Measurements from ENCODE around the gene XYLT1.

XYLT1 gene

DNA sequence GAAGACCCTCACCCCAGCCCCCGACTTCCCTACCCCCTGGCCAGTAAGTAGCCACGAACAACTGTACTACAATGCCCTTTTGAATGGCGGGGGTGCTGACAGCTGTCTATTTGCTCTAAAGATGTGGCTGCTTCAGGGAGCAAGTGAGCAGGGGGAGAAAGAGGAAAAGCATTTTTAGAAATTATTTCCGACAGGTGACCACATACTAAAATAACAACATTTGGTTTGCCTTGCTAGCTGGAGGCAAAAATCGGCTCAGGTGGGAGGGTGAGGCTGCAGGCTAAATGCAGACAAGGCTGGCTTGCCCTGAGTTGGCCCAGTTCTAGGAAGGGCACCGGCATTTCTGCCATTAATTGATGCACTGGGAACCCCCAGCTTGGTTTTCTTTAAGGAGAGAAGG lies 188.5 kb downstream of the XYLT1 start:
- H3K27ac ChIP-seq (ENCODE audit: low read depth, low read length): no peak overlapping the region
- H3K4me1 ChIP-seq (ENCODE audit: control insufficient read depth, low read depth, low read length): no peaks in the 10 kb centered on the region
- H3K4me2 ChIP-seq (ENCODE audit: low read length): no peak overlapping the region
- peaks cover 4% of the 10 kb centered on the region for H3K79me1 ChIP-seq (ENCODE audit: low read length)
- H2BK15ac ChIP-seq (replicated peaks; ENCODE audit: low read depth): no peak overlapping the region
- H4K5ac ChIP-seq (ENCODE audit: low read length): no peak overlapping the region
- no peak overlapping the region for H3K18ac ChIP-seq (ENCODE audit: low read length)
- no peak overlapping the region for H2BK5ac ChIP-seq (ENCODE audit: low read length)
- H4K8ac ChIP-seq (ENCODE audit: low read depth, low read length): no peak overlapping the region
- H3K79me2 ChIP-seq (ENCODE audit: control insufficient read depth, insufficient read depth, low read length): no peaks in the 10 kb centered on the region
- no peak for DNase-seq
- no peak overlapping the region for H2AK5ac ChIP-seq (ENCODE audit: low read length)
- H3K23ac ChIP-seq (ENCODE audit: low read length): no peak overlapping the region
- H3K9ac ChIP-seq (ENCODE audit: low read length): no peak overlapping the region
- H3K27me3 ChIP-seq (ENCODE audit: insufficient read depth, low read length, poor library complexity): no peaks in the 10 kb centered on the region
- WGBS (ENCODE audit: extremely low coverage, insufficient coverage, low lambda C conversion rate): no CpG with 5 or more reads among the region's 6 CpGs
- no peaks in the 10 kb centered on the region for H3K36me3 ChIP-seq (ENCODE audit: control insufficient read depth, insufficient read depth, low read length)
- H3K4me3 ChIP-seq (ENCODE audit: low read length): no peak overlapping the region
- no peak overlapping the region for H3K56ac ChIP-seq (ENCODE audit: low read length)
- H3K4ac ChIP-seq (ENCODE audit: low read depth, low read length): no peak overlapping the region
- H2BK120ac ChIP-seq (ENCODE audit: low read depth, low read length): no peak overlapping the region

DNA sequence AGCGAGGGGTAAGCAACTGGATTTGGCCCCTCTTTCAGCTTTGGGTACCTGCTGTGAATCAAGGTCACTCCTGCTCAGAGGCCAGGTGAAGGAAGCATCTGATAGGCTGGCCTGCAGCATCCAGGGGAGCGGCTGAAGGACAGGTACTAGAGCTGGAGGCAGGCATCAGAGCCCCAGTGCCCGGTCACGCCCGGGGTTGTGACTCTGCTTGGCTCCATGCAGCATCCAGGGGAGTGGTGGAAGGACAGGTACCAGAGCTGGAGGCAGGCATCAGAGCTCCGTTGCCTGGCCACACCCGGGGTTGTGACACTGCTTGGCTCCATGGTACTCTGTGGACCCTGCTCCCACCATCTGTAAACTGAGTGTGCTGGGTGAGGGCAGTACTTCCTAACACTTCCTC lies 189.7 kb downstream of the XYLT1 start:
- no peak for DNase-seq
- no CpG with 5 or more reads among the region's 7 CpGs for WGBS (ENCODE audit: extremely low coverage, insufficient coverage, low lambda C conversion rate)
- Histone ChIP-seq H2AK5ac (ENCODE audit: low read length) (no peak overlapping the region), H2BK120ac (ENCODE audit: low read depth, low read length) (no peak overlapping the region), H3K27me3 (ENCODE audit: insufficient read depth, low read length, poor library complexity) (no peaks in the 10 kb centered on the region), H3K4me3 (ENCODE audit: low read length) (no peak overlapping the region), H3K56ac (ENCODE audit: low read length) (no peak overlapping the region), H3K18ac (ENCODE audit: low read length) (no peak overlapping the region), H3K4me2 (ENCODE audit: low read length) (no peak overlapping the region), H3K36me3 (ENCODE audit: control insufficient read depth, insufficient read depth, low read length) (no peaks in the 10 kb centered on the region), H3K27ac (ENCODE audit: low read depth, low read length) (no peak overlapping the region), H2BK15ac (replicated peaks; ENCODE audit: low read depth) (no peak overlapping the region), H3K9ac (ENCODE audit: low read length) (no peak overlapping the region), H4K8ac (ENCODE audit: low read depth, low read length) (no peak overlapping the region), H3K23ac (ENCODE audit: low read length) (no peak overlapping the region), H3K79me2 (ENCODE audit: control insufficient read depth, insufficient read depth, low read length) (no peaks in the 10 kb centered on the region), H3K4ac (ENCODE audit: low read depth, low read length) (no peak overlapping the region), H3K4me1 (ENCODE audit: control insufficient read depth, low read depth, low read length) (no peaks in the 10 kb centered on the region), H4K5ac (ENCODE audit: low read length) (no peak overlapping the region), H3K79me1 (ENCODE audit: low read length) (peaks cover 2% of the 10 kb centered on the region), H2BK5ac (ENCODE audit: low read length) (no peak overlapping the region)

DNA sequence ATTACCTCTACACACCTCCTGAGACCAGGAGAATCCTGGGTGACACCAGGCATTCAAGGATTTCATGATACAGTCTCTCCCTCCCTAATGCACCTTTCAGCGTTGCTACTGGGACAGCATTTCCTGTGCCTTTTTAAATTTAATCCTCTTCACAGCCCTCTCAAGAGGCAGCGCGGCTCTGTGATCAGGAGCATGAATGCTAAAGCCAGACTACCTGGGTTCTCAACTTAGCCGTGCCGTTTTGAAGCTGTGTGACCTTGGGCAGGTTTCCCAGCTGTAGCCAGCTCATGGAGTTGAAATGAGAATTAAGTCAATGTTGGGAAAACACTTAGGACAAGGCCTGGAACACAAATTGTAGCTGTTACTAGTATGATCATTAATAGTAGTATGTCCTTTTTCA lies 191.8 kb downstream of the XYLT1 start:
- H3K4me1 ChIP-seq (ENCODE audit: control insufficient read depth, low read depth, low read length): no peaks in the 10 kb centered on the region
- no peaks in the 10 kb centered on the region for H3K36me3 ChIP-seq (ENCODE audit: control insufficient read depth, insufficient read depth, low read length)
- H3K27ac ChIP-seq (ENCODE audit: low read depth, low read length): no peak overlapping the region
- no peaks in the 10 kb centered on the region for H3K79me2 ChIP-seq (ENCODE audit: control insufficient read depth, insufficient read depth, low read length)
- no peak overlapping the region for H3K9ac ChIP-seq (ENCODE audit: low read length)
- no peak overlapping the region for H4K5ac ChIP-seq (ENCODE audit: low read length)
- no peak overlapping the region for H4K8ac ChIP-seq (ENCODE audit: low read depth, low read length)
- no peaks in the 10 kb centered on the region for H3K27me3 ChIP-seq (ENCODE audit: insufficient read depth, low read length, poor library complexity)
- no peak overlapping the region for H2BK15ac ChIP-seq (replicated peaks; ENCODE audit: low read depth)
- H3K79me1 ChIP-seq (ENCODE audit: low read length): peaks cover 2% of the 10 kb centered on the region
- no peak overlapping the region for H2BK120ac ChIP-seq (ENCODE audit: low read depth, low read length)
- no peak overlapping the region for H3K18ac ChIP-seq (ENCODE audit: low read length)
- no peak overlapping the region for H2BK5ac ChIP-seq (ENCODE audit: low read length)
- H3K4ac ChIP-seq (ENCODE audit: low read depth, low read length): no peak overlapping the region
- DNase-seq: no peak
- H3K4me2 ChIP-seq (ENCODE audit: low read length): no peak overlapping the region
- no CpG with 5 or more reads among the region's 5 CpGs for WGBS (ENCODE audit: extremely low coverage, insufficient coverage, low lambda C conversion rate)
- no peak overlapping the region for H2AK5ac ChIP-seq (ENCODE audit: low read length)
- no peak overlapping the region for H3K23ac ChIP-seq (ENCODE audit: low read length)
- no peak overlapping the region for H3K56ac ChIP-seq (ENCODE audit: low read length)
- no peak overlapping the region for H3K4me3 ChIP-seq (ENCODE audit: low read length)

DNA sequence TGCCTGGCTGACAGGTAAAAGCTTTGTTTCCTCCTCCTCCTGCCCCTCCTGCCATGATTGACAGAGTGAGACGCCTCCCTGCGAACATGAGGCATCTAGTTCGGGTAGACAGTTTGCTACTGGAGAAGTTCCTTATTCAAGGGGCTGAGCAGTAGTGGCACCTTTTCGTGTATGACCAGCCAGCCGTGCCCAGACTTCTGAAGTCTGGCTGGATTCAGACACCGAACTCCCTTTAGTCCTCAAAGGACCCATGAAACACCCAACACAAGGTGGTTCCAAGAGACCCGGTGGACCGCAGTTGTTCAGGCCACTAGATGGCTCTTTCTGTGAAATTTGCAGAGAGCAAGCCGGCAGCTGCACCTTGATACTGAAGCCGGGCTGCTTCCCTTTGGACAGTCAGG lies 192.8 kb downstream of the XYLT1 start:
- H3K56ac ChIP-seq (ENCODE audit: low read length): no peak overlapping the region
- H3K36me3 ChIP-seq (ENCODE audit: control insufficient read depth, insufficient read depth, low read length): no peaks in the 10 kb centered on the region
- H3K79me2 ChIP-seq (ENCODE audit: control insufficient read depth, insufficient read depth, low read length): no peaks in the 10 kb centered on the region
- no peak overlapping the region for H2AK5ac ChIP-seq (ENCODE audit: low read length)
- H3K79me1 ChIP-seq (ENCODE audit: low read length): peaks cover 1% of the 10 kb centered on the region
- H2BK15ac ChIP-seq (replicated peaks; ENCODE audit: low read depth): no peak overlapping the region
- no peak overlapping the region for H2BK120ac ChIP-seq (ENCODE audit: low read depth, low read length)
- DNase-seq: peak; percentile 67
- no peak overlapping the region for H3K4ac ChIP-seq (ENCODE audit: low read depth, low read length)
- H3K18ac ChIP-seq (ENCODE audit: low read length): no peak overlapping the region
- H3K27me3 ChIP-seq (ENCODE audit: insufficient read depth, low read length, poor library complexity): no peaks in the 10 kb centered on the region
- H3K4me2 ChIP-seq (ENCODE audit: low read length): no peak overlapping the region
- no peak overlapping the region for H3K4me3 ChIP-seq (ENCODE audit: low read length)
- no peak overlapping the region for H3K9ac ChIP-seq (ENCODE audit: low read length)
- no peak overlapping the region for H3K23ac ChIP-seq (ENCODE audit: low read length)
- H4K8ac ChIP-seq (ENCODE audit: low read depth, low read length): no peak overlapping the region
- no CpG with 5 or more reads among the region's 10 CpGs for WGBS (ENCODE audit: extremely low coverage, insufficient coverage, low lambda C conversion rate)
- no peak overlapping the region for H2BK5ac ChIP-seq (ENCODE audit: low read length)
- H4K5ac ChIP-seq (ENCODE audit: low read length): no peak overlapping the region
- no peak overlapping the region for H3K27ac ChIP-seq (ENCODE audit: low read depth, low read length)
- no peaks in the 10 kb centered on the region for H3K4me1 ChIP-seq (ENCODE audit: control insufficient read depth, low read depth, low read length)

DNA sequence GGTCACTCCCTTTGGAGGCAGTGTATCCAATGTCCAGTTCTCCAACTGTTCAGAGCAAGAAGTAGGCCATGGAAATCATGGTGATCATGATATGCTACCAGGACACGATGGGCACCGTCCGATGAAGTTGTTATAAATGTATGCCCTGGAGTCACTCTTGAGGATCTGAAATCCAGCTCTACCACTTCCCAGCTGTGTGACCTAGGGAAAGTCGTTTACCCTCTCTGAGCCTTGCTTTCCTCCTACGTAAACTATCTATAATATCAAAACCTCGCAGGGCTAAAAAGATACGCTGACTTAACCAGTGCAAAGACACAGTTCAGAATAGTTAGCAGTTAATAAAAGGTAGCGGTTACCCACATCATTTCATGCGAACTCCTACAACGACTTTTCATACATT lies 194.2 kb downstream of the XYLT1 start:
- no peak overlapping the region for H3K4me3 ChIP-seq (ENCODE audit: low read length)
- H3K56ac ChIP-seq (ENCODE audit: low read length): no peak overlapping the region
- no peaks in the 10 kb centered on the region for H3K27me3 ChIP-seq (ENCODE audit: insufficient read depth, low read length, poor library complexity)
- no peak overlapping the region for H2BK120ac ChIP-seq (ENCODE audit: low read depth, low read length)
- no peak overlapping the region for H2BK15ac ChIP-seq (replicated peaks; ENCODE audit: low read depth)
- no peak overlapping the region for H4K5ac ChIP-seq (ENCODE audit: low read length)
- no peak overlapping the region for H3K4ac ChIP-seq (ENCODE audit: low read depth, low read length)
- H2BK5ac ChIP-seq (ENCODE audit: low read length): no peak overlapping the region
- H3K9ac ChIP-seq (ENCODE audit: low read length): no peak overlapping the region
- no peaks in the 10 kb centered on the region for H3K79me2 ChIP-seq (ENCODE audit: control insufficient read depth, insufficient read depth, low read length)
- no peak overlapping the region for H3K27ac ChIP-seq (ENCODE audit: low read depth, low read length)
- no peak for DNase-seq
- H3K36me3 ChIP-seq (ENCODE audit: control insufficient read depth, insufficient read depth, low read length): no peaks in the 10 kb centered on the region
- no peak overlapping the region for H3K23ac ChIP-seq (ENCODE audit: low read length)
- peaks cover 1% of the 10 kb centered on the region for H3K79me1 ChIP-seq (ENCODE audit: low read length)
- no peak overlapping the region for H4K8ac ChIP-seq (ENCODE audit: low read depth, low read length)
- no peak overlapping the region for H2AK5ac ChIP-seq (ENCODE audit: low read length)
- H3K4me2 ChIP-seq (ENCODE audit: low read length): no peak overlapping the region
- no CpG with 5 or more reads among the region's 10 CpGs for WGBS (ENCODE audit: extremely low coverage, insufficient coverage, low lambda C conversion rate)
- H3K4me1 ChIP-seq (ENCODE audit: control insufficient read depth, low read depth, low read length): no peaks in the 10 kb centered on the region
- no peak overlapping the region for H3K18ac ChIP-seq (ENCODE audit: low read length)

DNA sequence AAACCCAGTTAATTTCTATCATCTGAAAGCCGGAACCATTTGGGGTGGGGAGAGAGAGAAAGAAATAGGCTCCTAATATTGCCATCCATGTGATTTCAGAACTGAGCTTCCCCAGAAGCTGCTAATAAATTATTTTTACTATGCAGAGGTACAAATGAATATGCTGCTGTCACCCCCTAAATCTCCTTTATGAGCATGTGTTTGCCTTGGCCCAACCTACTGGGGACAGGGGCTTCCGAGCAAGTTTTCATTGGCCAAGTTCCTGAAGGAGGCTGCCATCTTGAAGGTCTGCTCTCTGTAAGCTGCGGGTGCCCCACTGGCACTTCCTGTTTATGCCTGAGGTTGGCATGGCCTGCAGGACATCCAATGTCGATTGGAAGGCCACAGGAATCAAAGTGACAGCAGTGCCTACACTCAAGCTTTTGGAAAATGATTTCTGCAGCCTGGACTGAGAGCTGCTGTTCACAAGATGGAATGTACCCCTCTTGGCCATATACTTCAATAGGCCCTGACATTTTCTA lies 194.7 kb downstream of the XYLT1 start:
- Histone ChIP-seq H2BK120ac (ENCODE audit: low read depth, low read length) (no peak overlapping the region), H3K4me1 (ENCODE audit: control insufficient read depth, low read depth, low read length) (no peaks in the 10 kb centered on the region), H3K27ac (ENCODE audit: low read depth, low read length) (no peak overlapping the region), H4K5ac (ENCODE audit: low read length) (no peak overlapping the region), H3K79me1 (ENCODE audit: low read length) (peaks cover 1% of the 10 kb centered on the region), H3K18ac (ENCODE audit: low read length) (no peak overlapping the region), H3K36me3 (ENCODE audit: control insufficient read depth, insufficient read depth, low read length) (no peaks in the 10 kb centered on the region), H3K4ac (ENCODE audit: low read depth, low read length) (no peak overlapping the region), H3K9ac (ENCODE audit: low read length) (no peak overlapping the region), H3K23ac (ENCODE audit: low read length) (no peak overlapping the region), H2AK5ac (ENCODE audit: low read length) (no peak overlapping the region), H3K4me3 (ENCODE audit: low read length) (no peak overlapping the region), H3K4me2 (ENCODE audit: low read length) (no peak overlapping the region), H3K56ac (ENCODE audit: low read length) (no peak overlapping the region), H2BK5ac (ENCODE audit: low read length) (no peak overlapping the region), H3K27me3 (ENCODE audit: insufficient read depth, low read length, poor library complexity) (no peaks in the 10 kb centered on the region), H4K8ac (ENCODE audit: low read depth, low read length) (no peak overlapping the region), H2BK15ac (replicated peaks; ENCODE audit: low read depth) (no peak overlapping the region), H3K79me2 (ENCODE audit: control insufficient read depth, insufficient read depth, low read length) (no peaks in the 10 kb centered on the region)
- DNase-seq: no peak
- no CpG with 5 or more reads among the region's 4 CpGs for WGBS (ENCODE audit: extremely low coverage, insufficient coverage, low lambda C conversion rate)
